GM12878 (cell line): ENCODE results near the gene SORCS2. TPM values are rescaled to one million over a fixed set of nuclear protein-coding genes. Genes with fewer than 3 reads are reported as not detected.

Experiments used
- ATAC-seq: fragments of 200-7000 bp; cut with Tn5 transposase; 3 replicates; pipeline ENCODE4 v1.9.1; 2020; ENCODE audit warnings: mild to moderate bottlenecking, moderate library complexity
- BruUV-seq: library from RNA; stranded (reverse); fragments of 400-500 nt; replicated peaks from 2 replicates; lab custom pipeline; 2021; lab: Mats Ljungman, UMichigan
- CTCF ChIA-PET: fragments of 300-600 bp; sonication (Branson Sonifier 250); formaldehyde crosslinking; extraction: SDS; loops from one replicate; lab custom pipeline; 2021; ENCODE audit warnings: inconsistent platforms; lab: Yijun Ruan, JAX
- POLR2A ChIA-PET: fragments of 350-600 bp; formaldehyde crosslinking; extraction: SDS; loops from one replicate; lab custom pipeline; 2021; ENCODE audit warnings: inconsistent platforms; lab: Charles Lee
- RAD21 ChIA-PET: fragments of 300-600 bp; sonication (Branson Sonifier 250); formaldehyde crosslinking; loops from one replicate; lab custom pipeline; 2023; ENCODE audit warnings: antibody characterized with exemption; ENCODE audit not compliant: unreplicated experiment; lab: Charles Lee
- SMC1A ChIA-PET: fragments of 300-600 bp; sonication (Branson Sonifier 250); formaldehyde crosslinking; loops from one replicate; lab custom pipeline; 2023; ENCODE audit not compliant: unreplicated experiment, uncharacterized antibody; lab: Charles Lee
- DNase-seq: peaks from one replicate; pipeline ENCODE4 v3.0.0-alpha.2; 2011; ENCODE audit warnings: low read depth, low spot score
- FAIRE-seq: peaks from 3 replicates; lab custom pipeline; 2011; peaks lifted over from hg19 to GRCh38; lab: Jason Lieb, UNC
- H2AFZ ChIP-seq: 2 replicates; pipeline ENCODE4 v1.6.0; 2011; ENCODE audit warnings: low read depth, low read length, control low read depth; ENCODE audit not compliant: control insufficient read depth
- H3K27ac ChIP-seq: 2 replicates; pipeline ENCODE4 v1.5.1; 2011; ENCODE audit warnings: control low read depth; ENCODE audit not compliant: control insufficient read depth, insufficient read depth
- H3K27me3 ChIP-seq, 2 experiments: replicated peaks in 1 of 2; 2 replicates each; pipeline versions ENCODE4 v1.6.0 to v1.6.1; 2011; ENCODE audit warnings: low read length in 1 of 2; ENCODE audit not compliant: control insufficient read depth in 2 of 2, insufficient read depth in 2 of 2
- H3K36me3 ChIP-seq, 2 experiments: 2 replicates each; pipeline ENCODE4 v1.5.1; 2011; ENCODE audit warnings: low read length in 1 of 2; ENCODE audit not compliant: control insufficient read depth in 2 of 2, insufficient read depth in 2 of 2
- H3K4me1 ChIP-seq: 2 replicates; pipeline ENCODE4 v1.6.1; 2011; ENCODE audit warnings: mild to moderate bottlenecking, low read length, moderate library complexity, mixed read lengths; ENCODE audit not compliant: control insufficient read depth, insufficient read depth
- H3K4me2 ChIP-seq: 2 replicates; pipeline ENCODE4 v1.6.0; 2011; ENCODE audit warnings: control low read depth; ENCODE audit not compliant: control insufficient read depth, insufficient read depth
- H3K4me3 ChIP-seq: fragments of 200-600 bp; sonication (generic); 2 replicates; pipeline ENCODE4 v1.5.1; 2016
- H3K79me2 ChIP-seq: 2 replicates; pipeline ENCODE4 v1.6.0; 2011; ENCODE audit warnings: low read length; ENCODE audit not compliant: control insufficient read depth, insufficient read depth
- H3K9ac ChIP-seq: 2 replicates; pipeline ENCODE4 v1.8.0; 2011; ENCODE audit warnings: low read length, control low read depth, mixed read lengths; ENCODE audit not compliant: control insufficient read depth, insufficient read depth
- H3K9me3 ChIP-seq: replicated peaks from 3 replicates; pipeline ENCODE4 v1.5.1; 2011; ENCODE audit warnings: mild to moderate bottlenecking, low read length; ENCODE audit not compliant: control insufficient read depth, insufficient read depth
- H4K20me1 ChIP-seq: 2 replicates; pipeline ENCODE4 v1.6.0; 2011; ENCODE audit not compliant: control insufficient read depth, insufficient read depth
- BCL3 ChIP-seq: IDR thresholded peaks from 2 replicates; pipeline ENCODE4 v1.6.1; 2011; ENCODE audit warnings: borderline replicate concordance, low read depth, mild to moderate bottlenecking, moderate library complexity, low read length; ENCODE audit not compliant: insufficient read depth, poor library complexity, severe bottlenecking
- CUX1 ChIP-seq: IDR thresholded peaks from 2 replicates; pipeline ENCODE4 v1.6.1; 2012; ENCODE audit warnings: improper control_type of control experiment, low read depth, low read length; ENCODE audit not compliant: insufficient replicate concordance
- IRF4 ChIP-seq: IDR thresholded peaks from 2 replicates; pipeline ENCODE4 v1.6.1; 2011; ENCODE audit warnings: low read depth, low read length
- JUNB ChIP-seq: IDR thresholded peaks from 2 replicates; pipeline ENCODE4 v1.6.1; 2016; ENCODE audit warnings: antibody characterized with exemption, mild to moderate bottlenecking
- POLR2A ChIP-seq: IDR thresholded peaks from 2 replicates; pipeline ENCODE4 v1.6.1; 2011; ENCODE audit warnings: low read depth, mild to moderate bottlenecking, low read length
- WGBS: methylation state at CpG from one replicate; pipeline ENCODE4 v1.1.6; 2016; ENCODE audit warnings: low lambda C conversion rate; ENCODE audit not compliant: insufficient replicate concordance, insufficient coverage; ENCODE audit errors: missing lambda C conversion rate; 5-methylcytosine and 5-hydroxymethylcytosine counted together
- in situ Hi-C: fragments of 300-500 bp; cut with MboI; formaldehyde crosslinking; loops from 9 replicates; pipeline ENCODE4 v1.14.3; 2018; ENCODE audit warnings: mixed read lengths
- intact Hi-C: fragments of 100-400 bp; cut with micrococcal nuclease; formaldehyde crosslinking; loops from one replicate; pipeline ENCODE4 v1.14.2; 2022; ENCODE audit not compliant: unreplicated experiment
- polyA plus RNA-seq, 11 experiments: library from polyadenylated mRNA; depleted of rRNA in 4 of 11; unstranded in 6 of 11; stranded (reverse) in 5 of 11; fragments of >200 nt; fragmentation: Nextera tagmentation in 4 of 11; fragmentation: Illumina TruSeq in 1 of 11; extraction: Ambion mirVana in 4 of 11; extraction: Trizol in 1 of 11; gene quantifications; 1 replicate in 1 of 11; 2 replicates in 10 of 11; pipeline versions ENCODE4 v1.2.1 to v1.2.3, GENCODE V29; 2011 to 2016; ENCODE audit warnings: inconsistent platforms in 2 of 11, missing spikeins in 2 of 11, low read depth in 1 of 11
- total RNA-seq, 4 experiments: library from RNA; depleted of rRNA in 3 of 4; stranded (reverse); fragments of >200 nt in 3 of 4; fragmentation: Illumina TruSeq in 1 of 4; extraction: Trizol in 1 of 4; gene quantifications; 2 replicates each; pipeline versions ENCODE4 v1.2.1 to v1.2.3, GENCODE V29; 2013 to 2021

The SORCS2 gene
- total and polyA plus RNA-seq, 10 of the 15 experiments (the other 5 are each of a cell fraction or from before 2014, with no cell fraction given) = 0.01 to 0.15 (median 0.05) TPM; not detected in 5

- no peaks in the 10 kb centered on the region for H3K79me2 ChIP-seq
- RAD21 ChIA-PET = no interaction called here
- no peak overlapping the region for H3K27ac ChIP-seq
- BruUV-seq = no TSS peak
- no peaks in the 10 kb centered on the region for H3K4me1 ChIP-seq
- DNase-seq (no peak), ATAC-seq (no peak), FAIRE-seq (no peak)
- no peaks in the 10 kb centered on the region; the same call in 2 of the 3 replicates for H3K9me3 ChIP-seq
- SMC1A ChIA-PET = no interaction called here
- no peak overlapping the region for H3K4me3 ChIP-seq
- CTCF ChIA-PET = no interaction called here
- H3K36me3 ChIP-seq = no peaks in the 10 kb centered on the region
- H3K4me2 ChIP-seq = no peak overlapping the region
- WGBS = 6% methylated on average over 2 of the region's 2 CpGs
- POLR2A ChIA-PET = no interaction called here
- in situ Hi-C loops = no loop called here
- intact Hi-C loops = no loop called here
- H4K20me1 ChIP-seq = no peaks in the 10 kb centered on the region
- H3K9ac ChIP-seq = no peak overlapping the region
- H2AFZ ChIP-seq = no peak overlapping the region
- H3K27me3 ChIP-seq = no peaks in the 10 kb centered on the region
- TF ChIP-seq JUNB = no peak
- TF ChIP-seq POLR2A = no peak
- no peak for TF ChIP-seq BCL3
- no peak for TF ChIP-seq IRF4
- TF ChIP-seq CUX1 = no peak
Measured at GRCh38 chr4:7451434-7451789, 259.1 kb downstream of the SORCS2 start.
